Memory B cell (primary cell): ENCODE measurements around the gene TFAP2B.

Experiments used
- ATAC-seq: fragments of 150-1000 bp; cut with Tn5 transposase; 2 replicates; pipeline ENCODE4 v1.10.0; 2021; ENCODE audit warnings: low read depth, mild to moderate bottlenecking, moderate library complexity
- DNase-seq, 2 donors: peaks; one replicate each; pipeline ENCODE4 v3.0.0; 2022; ENCODE audit warnings: low spot score in 2 of 2
- H3K27ac Mint-ChIP-seq: one replicate; pipeline ENCODE4 v1.8.0; 2022; ENCODE audit warnings: mild to moderate bottlenecking, moderate library complexity, mixed read lengths
- H3K27me3 Mint-ChIP-seq: one replicate; pipeline ENCODE4 v1.8.0; 2022; ENCODE audit warnings: mixed read lengths
- H3K36me3 Mint-ChIP-seq: one replicate; pipeline ENCODE4 v1.8.0; 2022; ENCODE audit warnings: mild to moderate bottlenecking, mixed read lengths
- H3K4me1 Mint-ChIP-seq: one replicate; pipeline ENCODE4 v1.8.0; 2022; ENCODE audit warnings: mixed read lengths
- H3K4me3 Mint-ChIP-seq: one replicate; pipeline ENCODE4 v1.8.0; 2022; ENCODE audit warnings: mild to moderate bottlenecking, moderate library complexity, mixed read lengths
- H3K9me3 Mint-ChIP-seq: one replicate; pipeline ENCODE4 v1.8.0; 2022; ENCODE audit warnings: mixed read lengths

Gene TFAP2B

DNA sequence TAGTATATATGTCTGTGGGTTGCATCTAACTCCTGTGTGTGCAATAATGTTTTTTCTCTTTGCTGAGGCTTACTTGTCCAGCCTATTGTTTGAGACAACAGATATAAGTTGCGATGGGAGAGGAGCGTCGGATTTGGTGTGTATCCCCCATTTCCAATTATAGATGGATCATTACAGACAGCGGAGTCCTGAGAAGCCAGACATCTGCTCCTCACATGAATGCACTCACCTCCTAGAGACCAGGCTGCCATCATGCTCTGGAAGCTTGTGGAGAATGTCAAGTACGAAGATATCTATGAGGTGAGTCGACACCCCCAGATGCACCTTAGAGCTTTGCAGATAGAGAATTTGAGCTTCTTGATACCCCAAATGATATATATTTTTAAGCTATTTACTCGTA, at the start of gene TFAP2B:
TSS of gene TFAP2B (plus strand) at position 199 of the 400 bp plus-strand sequence. CDS start at position 220, 21 bp downstream.
- peaks cover 16% of the 10 kb centered on the region for H3K4me1 Mint-ChIP-seq
- DNase-seq (no peak), ATAC-seq (no peak)
- no peaks in the 10 kb centered on the region for H3K9me3 Mint-ChIP-seq
- peak within 1 kb of the TSS; percentile 70 for H3K4me3 Mint-ChIP-seq
- no peak within 1 kb of the TSS for H3K27ac Mint-ChIP-seq
- H3K36me3 Mint-ChIP-seq, result no peaks in the 10 kb centered on the region
- H3K27me3 Mint-ChIP-seq, result peaks cover 26% of the 10 kb centered on the region

DNA sequence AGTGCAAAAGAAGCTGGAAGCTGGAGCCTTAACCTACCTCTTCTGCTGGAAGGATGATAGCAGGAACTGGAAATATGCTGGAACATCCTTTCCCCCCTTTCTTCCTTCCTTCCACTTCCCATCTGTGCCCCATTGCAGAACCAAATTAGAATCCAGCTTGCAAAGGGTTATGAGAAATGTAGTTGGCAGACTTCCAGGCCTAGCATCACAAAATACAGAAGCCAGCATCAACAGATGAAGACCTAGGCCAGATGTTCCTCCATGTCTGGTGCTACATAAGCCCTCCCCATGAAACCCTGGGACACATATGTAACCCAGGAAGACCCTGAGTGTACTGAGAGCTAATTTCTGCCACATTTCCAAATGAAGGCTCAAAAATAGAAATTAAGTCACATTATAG, 40.0 kb upstream of the TFAP2B start:
- Mint-ChIP-seq H3K4me3 (no peak overlapping the region), H3K9me3 (no peaks in the 10 kb centered on the region), H3K36me3 (no peaks in the 10 kb centered on the region), H3K27me3 (no peaks in the 10 kb centered on the region), H3K4me1 (no peaks in the 10 kb centered on the region), H3K27ac (no peak overlapping the region)
- no peak for DNase-seq
- no peak for ATAC-seq

DNA sequence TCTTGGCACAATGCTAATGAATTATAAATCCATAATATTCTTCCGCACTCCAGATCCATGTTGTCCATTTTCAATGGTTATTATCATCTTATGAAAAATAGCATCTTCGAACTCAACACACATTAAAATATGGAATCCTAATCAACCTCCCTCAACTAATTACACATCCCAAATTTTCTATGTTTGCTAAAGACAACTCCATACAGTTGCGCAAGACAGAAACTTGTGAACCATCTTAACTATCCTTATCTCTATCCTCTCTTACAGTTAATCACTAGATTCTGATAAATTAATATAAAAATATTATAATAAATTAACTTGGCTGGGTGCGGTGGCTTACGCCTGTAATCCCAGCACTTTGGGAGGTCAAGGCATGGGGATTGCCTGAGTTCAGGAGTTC, 38.3 kb upstream of the TFAP2B start:
- ATAC-seq (no peak), DNase-seq (no peak)
- Mint-ChIP-seq H3K4me3 (no peak overlapping the region), H3K4me1 (no peaks in the 10 kb centered on the region), H3K9me3 (no peaks in the 10 kb centered on the region), H3K27ac (no peak overlapping the region), H3K27me3 (no peaks in the 10 kb centered on the region), H3K36me3 (no peaks in the 10 kb centered on the region)

DNA sequence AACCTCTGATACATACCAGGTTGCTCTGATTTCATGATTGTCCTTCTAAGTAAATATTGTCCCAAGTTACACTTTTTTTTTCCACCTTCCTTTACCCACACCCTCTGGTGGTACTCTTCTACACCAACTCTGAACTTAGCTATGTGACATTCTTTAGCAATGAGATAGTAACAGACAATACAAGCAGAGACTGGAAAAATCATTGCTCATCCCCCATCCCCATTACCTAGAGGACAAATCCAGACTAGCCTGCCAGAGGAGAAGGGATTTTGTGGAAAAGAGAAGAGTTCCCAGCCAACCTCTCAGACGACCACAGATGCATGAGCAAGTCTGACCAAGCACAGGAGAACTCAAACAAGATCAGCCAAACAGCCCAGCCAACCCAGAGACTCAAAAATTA, 32.8 kb upstream of the TFAP2B start:
- Mint-ChIP-seq H3K27me3 (peaks cover 2% of the 10 kb centered on the region), H3K4me3 (no peak overlapping the region), H3K36me3 (no peaks in the 10 kb centered on the region), H3K9me3 (no peaks in the 10 kb centered on the region), H3K27ac (no peak overlapping the region), H3K4me1 (no peaks in the 10 kb centered on the region)
- no peak for DNase-seq
- no peak for ATAC-seq

DNA sequence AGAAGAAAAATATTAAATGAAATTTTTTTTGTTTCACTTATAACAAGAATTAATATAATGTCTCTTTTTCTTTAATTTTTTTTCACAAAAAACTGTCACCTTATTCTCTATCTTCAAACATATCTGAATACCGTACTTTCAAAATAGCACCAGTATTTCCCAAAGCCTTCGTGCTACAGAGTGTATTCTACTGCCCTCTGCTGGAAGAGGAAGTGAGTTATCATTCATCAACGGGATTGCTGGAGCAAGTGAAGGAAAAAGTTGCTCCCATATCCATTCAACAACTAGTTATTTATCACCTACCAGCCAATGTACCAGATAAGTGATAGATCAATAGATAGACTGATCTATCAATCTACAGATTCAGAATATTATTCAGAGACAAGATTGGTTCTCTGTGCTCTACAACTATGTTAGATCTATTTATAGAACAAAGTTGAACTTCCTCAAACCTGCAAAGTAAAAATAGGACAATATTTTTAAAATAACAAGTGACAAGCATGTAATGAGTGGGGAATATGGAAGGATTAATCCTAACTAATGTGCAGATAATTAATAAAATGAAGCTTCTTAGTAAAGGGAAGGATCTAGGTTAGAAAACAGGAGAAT, 26.7 kb upstream of the TFAP2B start:
- Mint-ChIP-seq H3K36me3 (no peaks in the 10 kb centered on the region), H3K4me3 (no peak overlapping the region), H3K27ac (no peak overlapping the region), H3K4me1 (peaks cover 4% of the 10 kb centered on the region), H3K27me3 (peaks cover 7% of the 10 kb centered on the region), H3K9me3 (peaks cover 1% of the 10 kb centered on the region)
- DNase-seq (no peak), ATAC-seq (no peak)

DNA sequence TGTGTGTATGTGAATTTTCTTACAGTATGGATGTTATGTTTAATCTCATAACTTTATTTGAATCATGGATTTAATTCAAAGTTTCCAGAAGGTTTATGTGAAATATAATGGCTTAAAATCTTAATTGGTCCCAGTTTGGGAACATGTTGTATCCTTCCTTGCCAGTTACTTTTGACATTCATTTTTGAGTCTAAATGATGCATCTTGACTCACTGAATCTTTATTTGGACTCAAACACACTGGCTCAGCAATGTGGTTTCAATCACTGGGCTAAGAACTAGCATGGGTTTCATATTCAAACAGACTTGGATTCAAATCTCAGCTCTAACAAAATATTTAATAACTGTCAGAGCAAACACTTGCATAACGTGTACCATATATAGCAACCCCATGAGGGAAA, 25.9 kb upstream of the TFAP2B start:
- H3K4me3 Mint-ChIP-seq, result no peak overlapping the region
- H3K4me1 Mint-ChIP-seq, result peaks cover 4% of the 10 kb centered on the region
- peaks cover 1% of the 10 kb centered on the region for H3K9me3 Mint-ChIP-seq
- H3K36me3 Mint-ChIP-seq, result no peaks in the 10 kb centered on the region
- H3K27ac Mint-ChIP-seq, result no peak overlapping the region
- DNase-seq (no peak), ATAC-seq (no peak)
- H3K27me3 Mint-ChIP-seq, result peaks cover 5% of the 10 kb centered on the region

DNA sequence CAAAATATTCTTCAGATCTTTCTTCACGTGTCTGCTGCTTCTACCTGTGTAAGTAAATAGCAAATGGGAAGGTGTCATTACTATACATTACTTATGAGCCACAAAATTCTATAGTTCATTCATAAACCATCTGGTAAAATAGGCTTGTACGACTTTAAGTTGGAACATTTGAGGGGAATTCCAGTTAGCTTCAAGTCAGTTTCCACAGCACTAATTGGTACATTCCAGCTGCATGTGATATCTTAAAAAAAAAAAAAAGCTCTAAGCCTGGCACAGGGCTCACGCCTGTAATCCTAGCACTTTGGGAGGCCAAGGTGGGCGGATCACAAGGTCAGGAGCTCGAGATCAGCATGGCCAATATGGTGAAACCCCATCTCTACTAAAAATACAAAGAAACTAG, 23.1 kb upstream of the TFAP2B start:
- no peak overlapping the region for H3K4me3 Mint-ChIP-seq
- peaks cover 1% of the 10 kb centered on the region for H3K9me3 Mint-ChIP-seq
- H3K36me3 Mint-ChIP-seq, result no peaks in the 10 kb centered on the region
- ATAC-seq (no peak), DNase-seq (no peak)
- peaks cover 4% of the 10 kb centered on the region for H3K4me1 Mint-ChIP-seq
- peaks cover 5% of the 10 kb centered on the region for H3K27me3 Mint-ChIP-seq
- H3K27ac Mint-ChIP-seq, result no peak overlapping the region

DNA sequence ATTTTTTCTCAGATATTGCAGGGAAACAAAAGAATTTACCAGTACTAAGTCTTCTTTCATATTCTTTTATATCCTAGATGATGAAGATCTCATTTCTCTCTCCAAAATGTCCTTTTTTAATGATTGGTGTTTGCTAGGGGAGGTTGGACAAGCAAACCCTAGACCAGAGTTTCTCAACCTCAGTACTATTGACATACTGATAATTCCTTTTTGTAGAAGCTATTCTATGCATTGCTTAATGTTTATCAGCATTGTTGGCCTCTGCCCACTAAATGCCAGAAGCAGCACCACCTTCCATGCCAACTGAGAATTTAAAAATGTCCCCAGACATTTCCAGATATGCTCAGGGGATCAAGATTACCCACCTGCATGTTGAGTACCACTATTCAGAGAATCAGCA, 14.4 kb upstream of the TFAP2B start:
- peaks cover 2% of the 10 kb centered on the region for H3K9me3 Mint-ChIP-seq
- H3K4me1 Mint-ChIP-seq, result no peaks in the 10 kb centered on the region
- H3K4me3 Mint-ChIP-seq, result no peak overlapping the region
- no peaks in the 10 kb centered on the region for H3K36me3 Mint-ChIP-seq
- no peak for ATAC-seq
- H3K27ac Mint-ChIP-seq, result no peak overlapping the region
- H3K27me3 Mint-ChIP-seq, result no peaks in the 10 kb centered on the region
- DNase-seq, result no peak

DNA sequence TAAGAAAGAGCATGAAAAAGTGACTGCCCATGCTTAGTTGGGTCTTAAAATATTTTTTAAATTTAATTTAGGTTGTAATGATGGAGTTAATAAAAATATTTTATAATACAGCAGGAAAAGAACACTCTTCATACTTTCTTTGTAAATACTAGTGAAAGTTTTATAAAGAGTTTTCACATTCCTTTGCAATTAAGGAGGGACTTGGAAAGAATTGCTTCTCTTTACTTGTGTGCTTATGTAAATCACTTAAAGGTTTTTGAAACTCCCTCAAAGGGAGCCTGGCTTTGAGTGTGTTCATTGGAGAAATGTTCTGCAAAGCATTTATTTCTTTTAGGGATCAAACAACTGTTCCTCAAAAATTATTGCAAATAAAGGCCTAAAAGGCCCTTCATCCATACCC, 11.6 kb upstream of the TFAP2B start:
- H3K27ac Mint-ChIP-seq, result no peak overlapping the region
- H3K4me3 Mint-ChIP-seq, result no peak overlapping the region
- H3K9me3 Mint-ChIP-seq, result peaks cover 2% of the 10 kb centered on the region
- H3K27me3 Mint-ChIP-seq, result peaks cover 1% of the 10 kb centered on the region
- no peaks in the 10 kb centered on the region for H3K4me1 Mint-ChIP-seq
- H3K36me3 Mint-ChIP-seq, result no peaks in the 10 kb centered on the region
- DNase-seq, result no peak
- no peak for ATAC-seq

DNA sequence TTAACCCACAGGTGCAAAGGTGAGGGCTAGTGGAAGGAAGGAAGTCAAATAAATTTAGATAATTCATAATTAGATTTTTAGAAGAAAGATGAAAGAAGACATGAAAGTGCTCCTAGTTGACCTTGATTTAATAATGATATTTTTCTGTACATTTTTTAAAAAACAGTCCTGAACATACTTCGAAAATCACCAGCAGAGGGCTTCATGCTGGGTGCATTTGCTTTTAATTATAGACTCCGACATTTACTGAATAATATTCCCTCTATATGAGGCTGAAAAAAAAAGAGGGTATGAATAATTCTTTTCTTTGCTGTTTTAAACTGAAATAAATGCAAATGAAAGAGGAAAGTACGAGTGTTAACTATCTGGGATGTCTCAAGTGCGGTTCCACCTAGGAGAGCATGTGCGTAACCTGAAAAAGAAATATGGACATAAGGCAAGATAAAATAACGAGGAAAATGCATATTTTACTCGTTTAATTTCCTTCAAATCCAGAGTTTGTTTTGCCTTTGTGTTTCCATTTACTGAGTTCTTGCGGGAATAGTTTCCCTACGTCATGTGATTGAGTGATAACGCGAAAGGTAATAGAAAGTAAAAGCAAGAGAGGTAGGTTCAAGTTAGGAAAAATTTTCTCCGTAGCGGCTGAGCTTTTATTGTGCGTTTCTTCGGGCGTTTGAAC, 3.1 kb upstream of the TFAP2B start:
- H3K27ac Mint-ChIP-seq, result no peak overlapping the region
- peaks cover 10% of the 10 kb centered on the region for H3K4me1 Mint-ChIP-seq
- peak; percentile 21 for ATAC-seq
- no peaks in the 10 kb centered on the region for H3K36me3 Mint-ChIP-seq
- H3K4me3 Mint-ChIP-seq, result peak overlapping the region; percentile 85
- no peak for DNase-seq
- no peaks in the 10 kb centered on the region for H3K9me3 Mint-ChIP-seq
- peaks cover 13% of the 10 kb centered on the region for H3K27me3 Mint-ChIP-seq

DNA sequence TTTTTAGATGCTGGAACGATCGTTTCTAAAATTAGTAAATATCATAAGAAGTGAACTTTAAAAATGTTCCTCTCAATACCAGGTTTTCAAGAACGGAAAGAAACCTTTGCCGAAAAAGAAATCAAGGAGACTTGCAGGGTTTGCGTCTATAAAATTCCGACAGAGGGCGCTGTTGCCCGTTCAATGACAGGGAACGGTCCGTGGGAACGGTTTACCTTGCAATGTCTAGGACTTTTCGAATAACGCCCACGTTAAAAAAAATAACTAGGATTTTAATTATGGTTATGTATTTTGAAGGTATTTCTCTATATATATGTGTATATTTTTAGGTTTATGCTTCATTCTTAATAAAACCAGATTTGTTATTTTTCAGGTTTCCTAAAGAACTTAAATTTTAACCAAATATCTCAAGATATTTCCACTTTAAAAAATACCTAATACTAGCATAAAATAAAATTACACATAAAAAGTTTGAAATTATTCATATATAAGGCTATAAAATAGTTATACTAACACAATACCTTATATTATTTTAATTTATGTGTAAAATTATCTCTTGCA, 2.5 kb upstream of the TFAP2B start:
- peak; percentile 56 for ATAC-seq
- Mint-ChIP-seq H3K9me3 (no peaks in the 10 kb centered on the region), H3K27me3 (peaks cover 15% of the 10 kb centered on the region)

DNA sequence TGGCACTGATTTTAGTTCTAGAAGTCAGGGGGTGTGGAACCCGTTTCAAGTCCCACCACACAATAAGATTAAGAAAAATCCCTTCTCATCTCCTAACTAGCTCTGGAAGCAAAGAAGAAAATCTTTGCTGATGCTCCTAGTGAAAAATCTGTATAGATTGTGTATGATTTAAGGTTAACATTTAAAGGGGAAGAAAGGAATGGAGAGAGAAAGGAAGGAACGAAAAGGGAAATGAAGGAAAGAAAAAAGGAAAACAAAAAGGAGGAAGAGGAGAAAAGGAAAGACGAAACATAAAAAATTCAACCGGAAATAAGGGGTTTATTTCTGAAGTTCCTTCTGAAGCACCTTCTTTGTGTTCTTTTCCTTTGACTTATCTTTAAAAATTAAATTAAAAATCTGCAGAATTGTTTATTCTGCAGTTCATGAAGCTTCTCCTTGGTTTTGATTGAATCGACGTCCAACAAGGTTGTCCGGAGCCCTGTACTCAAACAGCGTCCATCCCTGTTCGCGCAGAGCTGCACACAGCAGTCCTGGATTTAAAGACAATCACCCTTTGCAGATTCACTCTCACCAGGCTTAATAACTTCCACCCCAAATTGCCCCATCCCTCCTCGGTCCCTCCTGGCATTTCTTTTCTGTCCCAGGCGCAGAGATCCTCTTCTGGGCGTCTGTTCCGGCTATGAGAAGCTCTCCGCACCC, 1.6 kb upstream of the TFAP2B start:
- peaks cover 21% of the 10 kb centered on the region for H3K27me3 Mint-ChIP-seq
- no peak overlapping the region for H3K4me3 Mint-ChIP-seq
- no peaks in the 10 kb centered on the region for H3K9me3 Mint-ChIP-seq

More for the DNA sequence above, 2.5 kb upstream of the TFAP2B start:
- DNase-seq, result peak; percentile 56 to 63
- Mint-ChIP-seq H3K4me3 (peak overlapping the region; percentile 85), H3K27ac (no peak overlapping the region), H3K4me1 (peaks cover 11% of the 10 kb centered on the region), H3K36me3 (no peaks in the 10 kb centered on the region)

DNA sequence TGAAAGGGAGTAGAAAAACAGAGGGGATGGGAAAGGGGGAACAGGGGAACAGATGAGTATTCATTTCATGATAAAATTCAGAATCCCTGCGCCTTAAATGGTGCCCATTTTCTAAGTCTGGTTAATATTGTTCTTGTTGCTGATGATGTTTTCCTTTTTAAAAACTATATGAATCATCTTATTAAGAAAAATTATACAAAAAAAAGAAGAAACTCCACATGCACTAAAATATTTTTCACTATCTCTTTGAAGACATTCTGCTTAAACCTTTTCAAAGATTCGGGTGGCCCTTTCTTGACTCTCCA, 1.1 kb upstream of the TFAP2B start:
- H3K4me3 Mint-ChIP-seq, result no peak overlapping the region

More for the DNA sequence above, 1.6 kb upstream of the TFAP2B start:
- H3K4me1 Mint-ChIP-seq, result peaks cover 16% of the 10 kb centered on the region
- H3K36me3 Mint-ChIP-seq, result no peaks in the 10 kb centered on the region
- H3K27ac Mint-ChIP-seq, result no peak overlapping the region
- ATAC-seq, result no peak
- no peak for DNase-seq

DNA sequence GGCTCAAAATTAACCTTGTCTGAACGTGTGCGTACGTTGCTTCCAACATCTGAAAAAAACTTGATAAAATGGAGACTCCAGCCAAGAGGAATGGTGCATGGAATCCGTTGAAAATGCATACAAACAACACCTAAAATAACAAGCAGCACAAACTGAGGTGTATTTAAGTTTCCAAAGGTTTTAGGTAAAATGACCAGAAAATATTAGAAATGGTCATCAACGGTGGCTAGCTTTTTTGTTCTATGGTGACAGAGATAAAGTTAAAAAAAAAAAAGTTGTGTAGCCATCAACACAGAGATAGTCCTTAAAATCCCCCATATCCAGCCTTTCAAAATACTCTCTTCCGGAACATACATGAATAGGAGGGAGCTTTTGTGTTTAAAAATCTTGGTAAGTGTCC, 651 bp upstream of the TFAP2B start:
- Mint-ChIP-seq H3K4me1 (peaks cover 16% of the 10 kb centered on the region), H3K27me3 (peaks cover 22% of the 10 kb centered on the region), H3K27ac (no peak overlapping the region), H3K9me3 (no peaks in the 10 kb centered on the region), H3K4me3 (no peak overlapping the region), H3K36me3 (no peaks in the 10 kb centered on the region)
- DNase-seq (no peak), ATAC-seq (no peak)

More for the DNA sequence above, 1.1 kb upstream of the TFAP2B start:
- H3K4me1 Mint-ChIP-seq, result peaks cover 16% of the 10 kb centered on the region
- no peaks in the 10 kb centered on the region for H3K36me3 Mint-ChIP-seq
- no peaks in the 10 kb centered on the region for H3K9me3 Mint-ChIP-seq
- no peak for ATAC-seq
- no peak overlapping the region for H3K27ac Mint-ChIP-seq
- DNase-seq, result no peak
- peaks cover 22% of the 10 kb centered on the region for H3K27me3 Mint-ChIP-seq
